ENCODE data around the gene YTHDF2.
"Not testable (repeated sequence)": the region's sequence is repeated elsewhere in the genome, so short reads cannot be mapped to it uniquely, and the experiment has no call there.

Gene YTHDF2

DNA sequence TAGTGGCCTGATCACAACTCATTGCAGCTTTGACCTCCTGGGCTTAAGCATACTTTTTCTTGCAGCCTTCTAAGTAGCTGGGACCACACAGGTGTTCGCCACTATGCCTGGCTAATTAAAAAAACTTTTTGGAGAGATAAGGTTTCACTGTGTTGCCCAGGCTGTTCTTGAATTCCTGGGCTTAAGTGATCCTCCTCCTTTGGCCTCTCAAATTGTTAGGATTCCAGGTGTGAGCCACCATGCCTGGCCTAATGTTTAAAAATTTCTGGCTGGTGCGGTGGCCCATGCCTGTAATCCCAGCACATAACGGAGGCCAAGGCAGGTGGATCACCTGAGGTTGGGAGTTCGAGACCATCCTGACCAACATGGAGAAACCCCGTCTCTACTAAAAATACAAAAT, 24.4 kb downstream of the YTHDF2 start:
- DNase-seq (ENCODE audit: low read depth), result no peak
- TF ChIP-seq CTCF (IDR thresholded peaks at IDR 0.05; ENCODE audit: low read length, missing control alignments), result no peak
- H3K4me3 ChIP-seq (replicated peaks; ENCODE audit: low read depth, low read length), result no peak overlapping the region

DNA sequence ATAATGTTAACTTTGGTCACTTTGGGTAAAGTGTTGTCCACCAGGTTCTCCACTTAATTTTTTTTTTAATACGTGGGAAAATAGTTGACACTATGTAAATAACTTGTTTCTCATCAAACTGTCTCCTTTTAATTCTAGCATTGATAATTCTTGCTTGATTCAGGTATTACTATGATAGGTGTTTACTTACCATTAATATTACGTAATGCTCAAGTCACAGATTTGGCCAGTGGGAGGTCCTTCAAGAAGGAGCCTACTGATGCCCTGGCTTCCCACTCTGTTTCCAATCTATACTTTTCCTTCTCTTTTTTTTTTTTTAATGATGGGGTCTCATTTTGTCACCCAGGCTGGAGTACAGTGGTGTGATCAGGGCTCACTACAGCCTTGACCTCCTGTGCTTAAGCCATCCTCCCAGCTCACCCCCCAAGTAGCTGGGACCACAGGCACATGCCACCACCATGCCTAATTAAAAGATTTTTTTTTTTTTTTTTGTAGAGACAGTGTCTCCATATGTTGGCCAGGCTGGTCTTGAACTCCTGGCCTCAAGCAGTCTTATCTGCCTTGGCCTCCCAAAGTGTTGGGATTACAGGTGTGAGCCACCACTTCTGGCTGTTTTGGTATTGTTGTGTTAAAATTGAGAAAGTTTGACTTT, 29.9 kb downstream of the YTHDF2 start:
- no peak for TF ChIP-seq CTCF (IDR thresholded peaks at IDR 0.05; ENCODE audit: low read length, missing control alignments)
- H3K4me3 ChIP-seq (replicated peaks; ENCODE audit: low read depth, low read length), result no peak overlapping the region
- DNase-seq (ENCODE audit: low read depth), result no peak

DNA sequence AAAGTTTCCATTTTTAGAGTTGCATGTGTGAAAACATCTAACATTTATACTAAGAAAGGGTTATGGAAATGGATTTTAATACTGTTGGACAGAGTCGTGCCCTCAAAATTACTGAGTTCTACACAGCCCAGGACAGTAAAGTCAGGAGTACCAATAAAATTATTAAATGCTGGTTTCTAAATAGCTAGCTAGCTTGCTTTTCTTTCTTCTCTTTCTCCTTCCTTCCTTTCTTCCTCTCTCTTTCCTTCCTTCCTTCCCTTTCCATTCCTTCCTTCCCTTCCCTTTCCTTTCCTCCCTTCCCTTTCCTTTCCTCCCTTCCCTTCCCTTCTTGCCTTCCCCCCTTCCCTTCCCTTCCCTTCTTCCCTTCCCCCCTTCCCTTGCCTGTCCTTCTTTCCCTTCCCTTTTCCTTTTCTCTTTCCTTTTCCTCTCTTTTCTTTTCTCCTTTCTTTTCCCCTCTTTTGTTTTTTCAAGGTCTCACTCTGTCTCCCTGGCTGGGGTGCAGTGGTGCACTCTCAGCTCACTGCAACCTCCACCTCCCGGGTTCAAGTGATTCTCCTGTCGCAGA, 33.9 kb downstream of the YTHDF2 start:
- no peak for TF ChIP-seq CTCF (IDR thresholded peaks at IDR 0.05; ENCODE audit: low read length, missing control alignments)
- no peak overlapping the region for H3K4me3 ChIP-seq (replicated peaks; ENCODE audit: low read depth, low read length)
- no peak for DNase-seq (ENCODE audit: low read depth)

DNA sequence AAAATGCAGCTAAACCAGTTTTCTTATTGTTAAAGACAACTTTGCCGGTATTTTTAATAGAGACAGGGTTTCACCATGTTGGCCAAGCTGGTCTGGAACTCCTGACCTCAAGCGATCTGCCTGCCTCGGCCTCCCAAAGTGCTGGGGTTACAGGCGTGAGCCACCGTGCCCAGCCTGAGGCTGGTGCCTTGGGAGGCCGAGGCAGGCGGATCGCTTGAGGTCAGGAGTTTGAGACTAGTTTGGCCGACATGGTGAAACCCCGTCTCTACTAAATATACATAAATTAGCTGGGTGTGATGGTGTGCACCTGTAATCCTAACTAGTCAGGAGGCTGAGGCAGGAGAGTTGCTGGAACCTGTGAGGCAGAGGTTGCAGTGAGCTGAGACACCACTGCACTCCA, 35.2 kb downstream of the YTHDF2 start:
- not testable (repeated sequence) for DNase-seq (ENCODE audit: low read depth)

DNA sequence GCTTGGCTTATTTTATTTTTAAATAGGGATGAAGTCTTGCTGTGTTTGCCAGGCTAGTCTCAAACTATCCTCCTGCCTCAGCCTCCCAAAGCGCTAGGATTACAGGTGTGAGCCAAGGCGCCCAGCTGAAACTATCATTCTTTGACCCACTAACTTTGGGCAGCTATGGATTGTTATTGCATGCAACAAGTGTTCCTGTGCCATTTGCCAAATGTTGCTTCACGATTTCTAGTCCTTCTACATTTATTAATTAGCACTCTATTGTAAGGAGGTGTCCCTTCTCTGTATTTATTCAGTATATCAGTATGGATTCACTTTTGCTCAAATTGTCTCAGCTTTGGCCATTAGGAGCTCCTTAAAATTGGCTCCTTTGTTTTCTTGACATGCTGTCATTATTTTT, 36.4 kb downstream of the YTHDF2 start:
- no peak for DNase-seq (ENCODE audit: low read depth)
- TF ChIP-seq CTCF (IDR thresholded peaks at IDR 0.05; ENCODE audit: low read length, missing control alignments), result no peak
- no peak overlapping the region for H3K4me3 ChIP-seq (replicated peaks; ENCODE audit: low read depth, low read length)

More for the DNA sequence above, 35.2 kb downstream of the YTHDF2 start:
- not testable (repeated sequence) for H3K4me3 ChIP-seq (replicated peaks; ENCODE audit: low read depth, low read length)

GRCh38 chr1:28775121-28775942, 38.6 kb downstream of the YTHDF2 start:
- H3K4me3 ChIP-seq (replicated peaks; ENCODE audit: low read depth, low read length), result peak overlapping the region; percentile 36
- no peak for TF ChIP-seq CTCF (IDR thresholded peaks at IDR 0.05; ENCODE audit: low read length, missing control alignments)
- DNase-seq (ENCODE audit: low read depth), result peak; percentile 63

DNA sequence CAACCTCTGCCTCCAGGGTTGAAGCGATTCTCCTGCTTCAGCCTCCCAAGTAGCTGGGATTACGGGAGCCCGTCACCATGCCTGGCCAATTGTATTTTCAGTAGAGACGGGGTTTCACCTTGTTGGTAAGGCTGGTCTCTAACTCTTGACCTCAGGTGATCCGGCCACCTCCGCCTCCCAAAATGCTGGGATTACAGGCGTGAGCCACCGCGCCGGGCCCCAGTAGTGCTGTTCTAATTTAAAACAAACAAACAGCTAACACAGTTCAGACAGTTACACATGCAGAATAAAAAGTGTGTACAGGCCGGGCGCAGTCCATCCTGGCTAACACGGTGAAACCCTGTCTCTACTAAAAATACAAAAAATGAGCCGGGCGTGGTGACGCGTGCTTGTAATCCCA, 39.6 kb downstream of the YTHDF2 start:
- no peak for DNase-seq (ENCODE audit: low read depth)
- no peak for TF ChIP-seq CTCF (IDR thresholded peaks at IDR 0.05; ENCODE audit: low read length, missing control alignments)
- no peak overlapping the region for H3K4me3 ChIP-seq (replicated peaks; ENCODE audit: low read depth, low read length)
